Uterus (tissue), 4 donors: Measurements from ENCODE around the gene MTUS2. TPM values are rescaled to one million over a fixed set of nuclear protein-coding genes. Genes with fewer than 3 reads are reported as not detected.

Experiments used
- DNase-seq, 2 donors: peaks; one replicate each; pipeline ENCODE4 v3.0.0-alpha.2; 2019 to 2020
- H3K27ac ChIP-seq, 2 donors: fragments of 200-600 bp; sonication (generic); 1 replicate in 1 of 2; 2 replicates in 1 of 2; pipeline ENCODE4 v1.5.1; 2016 to 2018
- H3K27me3 ChIP-seq, 2 donors: fragments of 200-600 bp; sonication (generic); one replicate each; pipeline ENCODE4 v1.5.1; 2018 to 2019; ENCODE audit warnings: control low read depth in 1 of 2
- H3K36me3 ChIP-seq, 2 donors: fragments of 200-600 bp; sonication (generic); one replicate each; pipeline ENCODE4 v1.5.1; 2019; ENCODE audit warnings: control low read depth in 1 of 2
- H3K4me1 ChIP-seq, 2 donors: fragments of 200-600 bp; sonication (generic); one replicate each; pipeline ENCODE4 v1.5.1; 2018 to 2019; ENCODE audit warnings: control low read depth in 1 of 2
- H3K4me3 ChIP-seq, 2 donors: fragments of 200-600 bp; sonication (generic); 1 replicate in 1 of 2; 2 replicates in 1 of 2; pipeline ENCODE4 v1.5.1; 2018 to 2019; ENCODE audit warnings: mild to moderate bottlenecking in 1 of 2
- H3K9me3 ChIP-seq, 2 donors: fragments of 200-600 bp; sonication (generic); one replicate each; pipeline ENCODE4 v1.5.1; 2019; ENCODE audit warnings: control low read depth in 1 of 2
- CTCF ChIP-seq, 4 experiments: fragments of 200-600 bp in 2 of 4; fragments of 450-650 bp in 2 of 4; sonication (generic) in 2 of 4; IDR thresholded peaks; one replicate each; pipeline ENCODE4 v1.5.1; 2016 to 2019; ENCODE audit warnings: antibody characterized with exemption in 4 of 4, mild to moderate bottlenecking in 2 of 4, moderate library complexity in 1 of 4
- POLR2A ChIP-seq, 2 donors: fragments of 450-650 bp; IDR thresholded peaks; one replicate each; pipeline ENCODE4 v1.6.1; 2016; ENCODE audit warnings: antibody characterized with exemption in 2 of 2, mild to moderate bottlenecking in 1 of 2, moderate library complexity in 1 of 2
- intact Hi-C: fragments of 100-400 bp; cut with DNase I; formaldehyde crosslinking; loops from one replicate; pipeline ENCODE4 v1.15.1; 2023; ENCODE audit warnings: low total_unique reads
- total RNA-seq, 4 donors: library from RNA; depleted of rRNA in 3 of 4; stranded (reverse); fragments of >200 nt in 3 of 4; gene quantifications; one replicate each; pipeline versions ENCODE4 v1.1.0 to v1.2.4, GENCODE V29; 2014 to 2023
- donor health status: DM: yes; HTN: yes; CAD: no.

The MTUS2 gene
- total RNA-seq, 4 donors from 2014 or later = 0.26 to 4.0 (median 3.6) TPM; not detected in 1

GRCh38 chr13:29453617-29454011 lies 633.5 kb downstream of the MTUS2 start:
- no peak for DNase-seq
- intact Hi-C loops = no loop called here
- H3K4me3 ChIP-seq = no peak overlapping the region
- no peaks in the 10 kb centered on the region for H3K9me3 ChIP-seq
- TF ChIP-seq CTCF (IDR thresholded peaks at IDR 0.05) (no peak), POLR2A (IDR thresholded peaks at IDR 0.05) (no peak)
- no peaks in the 10 kb centered on the region for H3K4me1 ChIP-seq
- H3K36me3 ChIP-seq = no peaks in the 10 kb centered on the region
- no peaks in the 10 kb centered on the region for H3K27me3 ChIP-seq
- H3K27ac ChIP-seq = peak overlapping the region; percentile 25 to 60

GRCh38 chr13:29454931-29455481 lies 634.9 kb downstream of the MTUS2 start:
- Histone ChIP-seq H3K4me3 (no peak overlapping the region), H3K4me1 (no peaks in the 10 kb centered on the region), H3K27ac (no peak overlapping the region), H3K36me3 (no peaks in the 10 kb centered on the region), H3K9me3 (no peaks in the 10 kb centered on the region), H3K27me3 (no peaks in the 10 kb centered on the region)
- TF ChIP-seq POLR2A (IDR thresholded peaks at IDR 0.05) (no peak), CTCF (IDR thresholded peaks at IDR 0.05) (no peak)
- intact Hi-C loops = no loop called here
- no peak for DNase-seq

- no peaks in the 10 kb centered on the region for H3K36me3 ChIP-seq
Measured at GRCh38 chr13:29456419-29456818, 636.3 kb downstream of the MTUS2 start.

GRCh38 chr13:29457299-29457698 lies 637.2 kb downstream of the MTUS2 start:
- H3K9me3 ChIP-seq = no peaks in the 10 kb centered on the region
- no peak for DNase-seq
- no peak overlapping the region for H3K4me3 ChIP-seq
- peak overlapping the region in 1 of 2 donors; percentile 59 for H3K27ac ChIP-seq
- H3K4me1 ChIP-seq = no peaks in the 10 kb centered on the region
- TF ChIP-seq CTCF (IDR thresholded peaks at IDR 0.05) (no peak), POLR2A (IDR thresholded peaks at IDR 0.05) (no peak)
- intact Hi-C loops = no loop called here
- H3K36me3 ChIP-seq = no peaks in the 10 kb centered on the region
- H3K27me3 ChIP-seq = no peaks in the 10 kb centered on the region

More at GRCh38 chr13:29456419-29456818, 636.3 kb downstream of the MTUS2 start:
- Histone ChIP-seq H3K4me3 (no peak overlapping the region), H3K9me3 (no peaks in the 10 kb centered on the region), H3K27ac (peak overlapping the region in 1 of 2 donors; percentile 0), H3K27me3 (no peaks in the 10 kb centered on the region), H3K4me1 (no peaks in the 10 kb centered on the region)
- DNase-seq = no peak
- intact Hi-C loops = no loop called here
- TF ChIP-seq POLR2A (IDR thresholded peaks at IDR 0.05) (no peak), CTCF (IDR thresholded peaks at IDR 0.05) (no peak)

GRCh38 chr13:29458419-29458818 lies 638.3 kb downstream of the MTUS2 start:
- Histone ChIP-seq H3K9me3 (no peaks in the 10 kb centered on the region), H3K27ac (peak overlapping the region in 1 of 2 donors; percentile 59), H3K36me3 (no peaks in the 10 kb centered on the region), H3K4me3 (no peak overlapping the region), H3K4me1 (no peaks in the 10 kb centered on the region), H3K27me3 (no peaks in the 10 kb centered on the region)
- intact Hi-C loops = no loop called here
- DNase-seq = no peak
- TF ChIP-seq CTCF (IDR thresholded peaks at IDR 0.05) = no peak
- no peak for TF ChIP-seq POLR2A (IDR thresholded peaks at IDR 0.05)
